GM19452 (cell line): ENCODE results near the gene AFAP1.

Experiments
- ATAC-seq: cut with Tn5 transposase; IDR thresholded peaks from one replicate; pipeline ENCODE4 v1.9.1; 2021; ENCODE audit not compliant: unreplicated experiment

Gene AFAP1

GRCh38 chr4:7745301-7745885 lies 194.3 kb downstream of the AFAP1 start:
- ATAC-seq = no peak

DNA sequence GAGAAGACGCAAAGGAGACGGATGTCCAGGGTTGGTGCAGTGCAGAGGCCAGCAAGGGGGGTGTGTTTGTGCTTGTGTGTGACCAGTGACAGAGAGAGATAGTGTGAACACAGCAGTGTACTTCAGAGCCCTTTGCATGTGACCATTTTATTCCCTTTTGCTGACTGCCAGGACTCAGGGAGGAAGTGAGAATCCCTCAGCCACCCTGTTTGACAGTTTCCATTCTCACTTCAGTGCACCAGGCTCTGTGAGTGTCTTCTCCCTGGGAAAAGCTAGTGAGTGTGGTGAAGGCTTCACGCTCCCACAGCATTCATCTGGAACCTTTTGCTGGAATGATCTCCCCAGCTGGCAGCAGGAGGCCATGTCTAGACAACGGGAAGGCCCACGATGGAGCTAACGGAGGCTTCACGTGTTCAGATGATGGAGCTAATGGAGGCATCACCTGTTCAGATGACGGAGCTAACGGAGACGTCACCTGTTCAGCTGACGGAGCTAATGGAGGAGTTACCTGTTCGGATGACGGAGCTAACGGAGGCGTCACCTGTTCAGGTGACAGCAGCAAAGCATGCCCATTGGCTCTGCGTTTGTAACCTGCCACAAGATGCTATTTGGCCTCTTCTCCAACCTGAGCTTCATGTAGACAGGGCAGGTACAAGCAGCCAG lies 195.4 kb downstream of the AFAP1 start:
- no peak for ATAC-seq

DNA sequence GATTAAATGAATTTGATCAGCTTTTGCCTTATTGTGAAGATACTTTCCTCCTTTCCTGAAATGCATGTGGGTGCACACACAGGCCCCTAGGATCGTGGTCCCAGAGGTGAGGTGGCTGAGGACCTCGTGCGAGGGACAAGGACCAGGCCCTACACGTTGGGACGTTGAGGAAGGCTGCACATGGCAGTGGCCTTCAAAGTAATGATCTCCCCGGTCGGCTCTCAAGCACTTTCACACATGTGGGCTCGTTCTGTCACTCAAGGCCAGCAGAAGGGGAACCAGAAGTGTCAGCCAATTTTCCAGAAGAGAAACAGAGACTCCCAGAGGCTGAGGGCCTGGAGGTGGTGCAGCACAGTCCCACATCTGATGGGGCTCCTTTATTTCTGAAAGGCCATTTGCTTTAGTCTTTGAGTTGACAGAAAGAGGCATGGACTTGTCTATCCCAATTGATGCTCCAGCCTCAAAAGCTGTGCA lies 196.8 kb downstream of the AFAP1 start:
- ATAC-seq = no peak

GRCh38 chr4:7741946-7742806 lies 197.5 kb downstream of the AFAP1 start:
- no peak for ATAC-seq

DNA sequence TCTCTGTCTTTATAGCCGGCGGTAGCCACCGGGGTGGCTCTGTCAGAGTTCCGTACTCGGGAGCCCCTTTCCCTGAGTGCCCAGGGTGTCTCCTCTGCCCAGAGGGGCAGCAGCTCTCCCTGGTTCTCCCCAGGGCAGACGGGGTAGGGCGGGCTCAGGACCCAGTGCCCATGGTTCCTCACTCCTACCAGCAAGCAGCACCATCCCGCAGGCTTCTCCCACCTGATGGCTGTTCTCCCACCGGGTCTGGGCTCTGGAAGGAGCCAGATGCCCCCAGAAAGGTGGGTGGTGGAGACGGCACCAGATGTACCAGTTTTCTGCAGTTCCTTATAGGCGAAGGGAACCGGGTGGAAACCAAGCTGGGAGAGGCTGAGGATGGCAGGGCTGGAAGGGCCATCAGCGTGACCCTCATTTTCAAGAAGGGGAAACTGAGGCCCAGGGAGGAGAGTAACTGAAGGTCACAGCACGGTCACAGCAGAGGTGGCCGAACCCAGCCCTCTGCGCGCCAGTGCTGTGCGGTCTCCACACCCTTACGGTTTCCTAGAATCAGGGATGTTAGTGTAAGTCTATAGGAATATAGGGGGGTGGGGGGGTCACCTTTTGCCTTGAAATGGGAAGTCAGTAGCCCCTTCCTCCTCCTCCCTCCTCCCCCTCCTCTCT lies 198.7 kb downstream of the AFAP1 start:
- no peak for ATAC-seq

DNA sequence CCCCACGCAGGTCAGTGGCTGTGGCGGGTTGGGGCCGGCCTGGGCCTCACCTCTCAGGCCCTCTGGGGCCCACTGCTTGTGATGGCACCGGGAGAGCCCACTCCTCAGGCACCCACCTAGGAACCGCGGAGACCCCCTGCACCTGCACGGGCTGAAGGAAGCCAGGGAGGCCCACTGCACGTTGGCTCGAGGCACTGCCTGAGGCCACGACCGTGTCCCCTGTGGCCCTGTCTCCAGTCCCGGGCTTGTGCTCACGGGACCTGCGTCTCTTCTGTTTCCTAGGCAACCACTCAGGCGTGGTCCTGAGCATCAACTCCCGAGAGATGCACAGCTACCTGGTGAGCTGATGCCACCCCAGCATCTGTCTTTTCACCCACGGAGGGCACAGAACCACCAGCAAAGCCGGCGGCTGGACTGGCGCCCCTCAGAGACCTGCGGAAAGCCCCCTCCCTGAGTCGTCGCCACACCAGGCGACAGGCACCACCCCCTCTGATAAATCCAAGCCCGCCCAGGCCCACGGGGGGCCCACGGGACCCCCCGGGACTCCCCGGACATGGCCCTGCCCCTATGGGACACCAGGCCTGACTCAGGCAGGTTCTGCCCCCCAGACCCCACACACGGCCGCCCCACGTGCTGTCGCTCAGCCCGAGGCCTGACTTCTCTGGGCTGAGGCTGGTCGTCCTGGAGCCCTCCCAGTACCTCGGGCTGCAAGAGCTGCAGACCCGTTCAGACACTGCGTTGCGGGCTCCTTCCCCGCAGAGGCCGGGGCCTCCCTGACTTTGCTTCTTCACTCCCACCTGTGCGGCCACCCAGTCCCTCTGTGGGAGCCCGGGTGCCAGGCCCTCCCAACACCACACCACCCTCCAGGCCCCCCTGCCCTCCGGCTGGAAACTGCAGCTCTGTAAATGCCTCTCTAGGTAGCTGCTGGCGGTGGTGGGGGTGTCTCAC lies 199.5 kb downstream of the AFAP1 start:
- ATAC-seq = no peak

DNA sequence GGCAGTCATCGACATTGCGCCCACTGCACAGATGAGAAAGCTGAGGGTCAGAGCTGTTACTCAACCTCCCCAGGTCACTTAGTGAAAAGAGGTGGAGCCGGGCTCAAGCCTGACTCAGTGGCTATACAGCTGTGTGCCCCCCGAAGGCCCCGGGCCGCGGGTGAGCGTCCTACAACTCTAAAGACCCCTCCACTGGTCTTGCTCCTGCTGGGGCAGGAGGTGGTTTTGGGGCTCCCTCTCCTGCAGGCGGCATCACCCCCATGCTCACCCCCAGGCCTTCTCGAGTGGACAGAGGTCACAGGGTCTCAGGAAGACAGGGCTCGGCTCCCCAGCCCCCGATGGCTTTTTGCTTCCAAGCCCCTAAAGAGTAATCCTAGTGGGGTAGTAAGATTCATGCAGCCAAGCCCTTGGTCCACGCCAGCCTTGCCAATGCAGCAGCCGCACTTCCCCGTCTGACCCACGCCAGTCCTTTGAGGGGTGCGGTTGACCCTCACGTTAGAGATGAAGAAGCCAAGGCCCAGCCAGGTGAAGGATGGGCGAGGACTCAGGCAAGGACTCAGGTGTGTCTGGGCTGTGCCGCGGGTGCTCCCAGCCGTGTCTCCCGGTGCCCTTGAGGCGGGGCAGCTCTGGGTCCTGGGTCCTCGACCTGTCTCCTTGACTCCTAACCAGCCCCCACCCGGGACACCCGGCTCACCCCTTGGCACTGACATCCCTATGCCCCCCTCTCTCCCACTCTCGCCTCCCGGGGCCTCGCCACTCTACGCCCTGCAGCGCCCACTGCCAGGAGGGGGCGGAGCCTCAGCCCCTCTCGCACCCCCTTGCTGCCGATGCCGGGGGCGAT lies 200.4 kb downstream of the AFAP1 start:
- no peak for ATAC-seq

DNA sequence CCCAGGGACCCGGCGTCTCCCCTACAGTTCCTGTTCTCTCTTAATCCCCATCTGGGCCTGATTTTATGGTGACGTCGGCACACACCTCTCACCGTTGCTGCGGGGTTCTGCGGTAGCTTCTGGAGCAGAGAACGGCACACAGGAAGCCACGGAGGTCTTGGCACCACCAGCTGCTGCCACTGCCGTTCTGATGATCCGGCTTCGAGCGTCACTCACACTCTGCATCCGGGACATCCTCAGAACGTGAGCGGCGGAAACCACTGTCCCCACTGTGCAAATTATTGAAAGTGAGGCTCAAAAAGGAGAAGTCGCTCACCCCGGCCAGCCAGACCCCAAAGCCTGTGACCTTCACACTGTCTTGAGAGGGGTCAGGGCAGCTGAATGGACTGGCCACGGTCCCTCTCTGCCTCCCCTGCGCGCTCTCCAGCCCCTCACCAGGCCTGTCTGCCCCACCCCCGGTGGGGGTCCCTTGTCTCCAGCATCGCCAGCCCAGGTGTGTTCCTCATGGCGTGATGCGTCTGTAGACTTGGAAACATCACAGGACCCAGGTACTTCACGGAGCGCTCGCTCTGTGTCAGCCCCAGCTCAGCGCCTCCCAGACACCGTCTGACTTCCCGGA lies 201.1 kb downstream of the AFAP1 start:
- ATAC-seq = no peak

GRCh38 chr4:7737752-7738457 lies 201.8 kb downstream of the AFAP1 start:
- ATAC-seq = no peak

DNA sequence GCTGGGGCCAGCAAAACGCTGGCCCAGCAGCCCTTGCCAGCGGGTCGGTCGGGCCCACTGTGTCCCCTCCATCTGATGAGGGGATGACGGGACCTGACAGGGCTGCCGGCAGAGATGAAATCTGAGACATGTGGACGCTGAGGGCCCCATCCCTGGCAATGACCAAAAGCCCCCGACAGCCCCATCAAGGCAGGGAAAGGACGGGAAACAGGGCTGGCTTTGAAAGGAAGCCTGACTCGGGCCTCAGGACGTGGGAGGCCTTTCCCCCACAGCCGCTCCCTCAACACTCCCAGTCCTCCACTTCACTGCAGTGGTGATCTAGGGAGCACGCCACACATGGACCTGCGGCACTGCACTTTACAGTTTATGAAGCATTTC lies 202.4 kb downstream of the AFAP1 start:
- no peak for ATAC-seq

DNA sequence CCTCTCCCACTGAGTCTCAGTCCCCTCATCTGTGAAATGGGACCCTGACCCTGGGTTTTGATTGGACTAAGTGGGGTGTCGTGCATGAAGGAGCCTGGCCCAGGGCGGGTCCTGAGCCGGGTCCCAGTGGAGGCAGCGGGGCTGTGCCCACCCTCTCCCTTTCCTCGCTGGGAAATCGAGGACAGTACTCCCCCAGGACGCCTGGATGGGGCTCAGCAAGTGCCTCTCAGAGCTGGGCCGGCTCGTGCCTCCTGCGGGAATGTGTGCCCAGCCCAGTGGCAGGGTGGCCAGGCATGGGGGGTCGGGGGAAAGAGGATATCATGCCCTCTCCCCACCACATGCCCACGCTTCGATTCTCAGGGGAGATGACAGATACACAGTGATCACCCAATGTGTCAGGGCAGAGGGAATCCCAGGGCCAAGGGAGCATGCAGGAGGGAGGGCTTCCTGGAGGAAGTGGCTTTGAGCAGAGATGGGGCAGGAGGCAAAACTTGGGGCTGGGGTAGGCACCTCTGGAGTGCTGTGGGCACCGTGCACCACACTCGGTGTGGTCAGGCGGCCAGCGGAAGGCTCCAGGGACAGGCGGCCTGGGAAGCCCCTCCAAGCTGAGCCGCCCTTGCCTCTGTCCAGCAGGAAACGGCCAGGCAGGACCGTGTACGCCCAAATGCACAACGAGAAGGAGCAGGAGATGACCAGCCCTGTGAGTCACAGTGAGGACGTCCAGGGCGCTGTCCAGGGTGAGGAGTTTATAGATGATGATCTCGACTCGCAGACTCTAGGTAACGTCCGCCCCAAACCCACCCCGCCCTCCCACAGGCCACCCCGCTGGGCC lies 203.0 kb downstream of the AFAP1 start:
- ATAC-seq = no peak

GRCh38 chr4:7735961-7736360 lies 203.7 kb downstream of the AFAP1 start:
- ATAC-seq = no peak

DNA sequence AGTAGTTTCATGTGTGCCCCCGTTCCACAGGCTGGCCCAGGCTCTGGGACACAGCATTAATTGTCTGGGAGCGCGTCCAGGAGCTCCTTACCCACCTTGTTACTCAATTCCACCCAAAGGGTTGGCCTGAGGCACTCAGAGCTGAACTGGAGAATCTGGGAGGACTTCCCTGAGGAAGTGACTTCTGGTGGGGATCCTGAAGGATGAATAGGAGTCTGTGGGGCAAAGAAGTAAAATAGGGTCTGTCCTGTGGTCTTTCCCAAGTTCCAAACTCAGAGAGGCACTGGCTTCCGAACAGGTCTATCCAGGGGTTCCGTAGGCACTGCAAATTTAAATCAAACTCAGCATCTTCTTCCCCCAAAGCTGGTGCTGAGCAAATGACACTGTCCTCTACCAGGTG lies 204.3 kb downstream of the AFAP1 start:
- ATAC-seq = no peak

GRCh38 chr4:7734651-7735260 lies 204.9 kb downstream of the AFAP1 start:
- ATAC-seq = no peak

DNA sequence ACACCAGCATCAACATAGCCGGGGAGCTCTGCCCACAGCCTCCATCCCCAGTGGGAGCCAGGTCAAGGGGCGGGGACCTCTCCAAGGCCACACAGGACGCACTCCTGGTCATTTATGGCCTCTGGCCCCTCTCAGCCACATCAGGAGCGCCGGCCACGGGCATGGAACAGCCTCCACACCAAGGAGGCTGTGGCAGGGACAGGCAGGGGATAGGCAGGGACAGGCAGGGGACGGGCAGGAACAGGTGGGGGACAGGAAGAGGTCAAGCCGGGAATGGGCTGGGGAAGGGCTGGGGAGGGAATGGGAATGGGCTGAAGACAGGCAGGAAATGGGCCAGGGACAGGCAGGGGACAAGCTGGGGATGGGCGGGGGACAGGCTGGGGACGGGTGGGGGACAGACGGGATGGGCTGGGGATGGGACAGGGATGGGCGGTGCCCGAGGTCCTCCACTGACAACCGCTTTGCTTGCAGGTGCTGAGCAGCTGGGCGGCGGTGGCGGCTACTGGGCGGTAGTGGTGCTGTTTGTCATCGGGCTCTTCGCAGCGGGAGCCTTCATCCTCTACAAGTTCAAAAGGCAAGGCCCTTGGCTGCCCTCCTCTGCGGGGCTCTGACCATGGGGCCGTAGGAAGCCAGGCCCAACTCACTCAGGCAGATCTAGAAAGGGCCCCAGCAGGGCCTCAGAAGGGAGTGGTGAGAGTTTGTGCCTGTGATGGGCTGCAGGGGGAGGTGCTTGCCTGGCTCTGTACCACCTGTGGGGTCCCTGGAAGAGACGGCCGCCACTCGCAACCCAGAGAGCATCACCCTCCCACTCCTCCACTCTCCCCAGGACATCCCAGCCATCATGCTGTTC lies 205.6 kb downstream of the AFAP1 start:
- ATAC-seq = no peak

- no peak for ATAC-seq
Observed at GRCh38 chr4:7733201-7733600, 206.5 kb downstream of the AFAP1 start.
